Activated B cell treated with CpG ODN at 0.5 μM for 24 hours (primary cell): ENCODE results near the gene IGFBP4. TPM values are rescaled to one million over a fixed set of nuclear protein-coding genes. Genes with fewer than 3 reads are reported as not detected.

Experiments
- ATAC-seq: fragments of 200-7000 bp; cut with Tn5 transposase; one replicate; pipeline ENCODE4 v1.10.0; 2021; ENCODE audit warnings: low read depth, mild to moderate bottlenecking, moderate library complexity
- CTCF ChIA-PET: fragments of 350-600 bp; sonication (Branson Sonifier 250); formaldehyde crosslinking; loops from one replicate; lab custom pipeline; 2021; ENCODE audit warnings: antibody characterized with exemption; lab: Charles Lee
- POLR2A ChIA-PET: fragments of 350-600 bp; sonication (Branson Sonifier 250); formaldehyde crosslinking; loops from one replicate; lab custom pipeline; 2021; ENCODE audit warnings: antibody characterized with exemption; lab: Charles Lee
- DNase-seq: peaks from one replicate; pipeline ENCODE4 v3.0.0; 2022
- H3K27ac Mint-ChIP-seq: one replicate; pipeline ENCODE4 v1.8.0; 2020; ENCODE audit warnings: mixed read lengths
- H3K27me3 Mint-ChIP-seq: one replicate; pipeline ENCODE4 v1.8.0; 2021; ENCODE audit warnings: mixed read lengths
- H3K36me3 Mint-ChIP-seq: one replicate; pipeline ENCODE4 v1.8.0; 2021; ENCODE audit warnings: low read depth, mixed read lengths
- H3K4me1 Mint-ChIP-seq: one replicate; pipeline ENCODE4 v1.8.0; 2021; ENCODE audit warnings: mixed read lengths
- H3K4me3 Mint-ChIP-seq: one replicate; pipeline ENCODE4 v1.8.0; 2020; ENCODE audit warnings: mild to moderate bottlenecking, mixed read lengths
- H3K9me3 Mint-ChIP-seq: one replicate; pipeline ENCODE4 v1.8.0; 2020; ENCODE audit warnings: mixed read lengths
- CTCF ChIP-seq: fragments of 200-600 bp; IDR thresholded peaks from one replicate; pipeline ENCODE4 v1.8.0; 2022; ENCODE audit warnings: antibody characterized with exemption, mild to moderate bottlenecking
- intact Hi-C: fragments of 100-400 bp; cut with micrococcal nuclease; formaldehyde crosslinking; loops from one replicate; pipeline ENCODE4 v1.15.1; 2024
- total RNA-seq: library from RNA; stranded (reverse); gene quantifications from 2 replicates; pipeline ENCODE4 v1.2.3, GENCODE V29; 2022

The IGFBP4 gene
- total RNA-seq, 1 donor from 2014 or later, result 18.0 TPM

GRCh38 chr17:40474419-40475002, 31.3 kb downstream of the IGFBP4 start:
- no peak for ATAC-seq
- H3K4me1 Mint-ChIP-seq, result peaks cover 16% of the 10 kb centered on the region
- POLR2A ChIA-PET, result no interaction called here

GRCh38 chr17:40475234-40475908, 32.1 kb downstream of the IGFBP4 start:
- Mint-ChIP-seq H3K4me3 (no peak overlapping the region), H3K36me3 (no peaks in the 10 kb centered on the region), H3K9me3 (no peaks in the 10 kb centered on the region), H3K27ac (no peak overlapping the region), H3K27me3 (peaks cover 1% of the 10 kb centered on the region), H3K4me1 (peaks cover 25% of the 10 kb centered on the region)
- DNase-seq (no peak), ATAC-seq (no peak)
- intact Hi-C loops, result no loop called here
- ChIA-PET CTCF (interaction anchor here (0.6 to 4.4 kb wide), 11 partner anchors 8 to 152 kb away, joined by 3 to 64 read pairs (median 4); partner anchors contain the start of genes IGFBP4 and TOP2A), POLR2A (interaction anchor here (0.7 to 1.6 kb wide), 6 partner anchors 28 to 140 kb away, joined by 5 to 18 read pairs (median 8); partner anchors contain the start of gene IGFBP4)
- TF ChIP-seq CTCF, result no peak

More at GRCh38 chr17:40474419-40475002, 31.3 kb downstream of the IGFBP4 start:
- intact Hi-C loops, result no loop called here
- Mint-ChIP-seq H3K27ac (no peak overlapping the region), H3K27me3 (peaks cover 7% of the 10 kb centered on the region), H3K4me3 (no peak overlapping the region), H3K36me3 (no peaks in the 10 kb centered on the region), H3K9me3 (no peaks in the 10 kb centered on the region)
- no peak for DNase-seq
- CTCF ChIA-PET, result interaction anchor here (0.9 to 4.4 kb wide), 3 partner anchors 16 to 56 kb away, joined by 3 to 64 read pairs (median 3); no protein-coding TSS in a partner anchor
- TF ChIP-seq CTCF, result no peak

DNA sequence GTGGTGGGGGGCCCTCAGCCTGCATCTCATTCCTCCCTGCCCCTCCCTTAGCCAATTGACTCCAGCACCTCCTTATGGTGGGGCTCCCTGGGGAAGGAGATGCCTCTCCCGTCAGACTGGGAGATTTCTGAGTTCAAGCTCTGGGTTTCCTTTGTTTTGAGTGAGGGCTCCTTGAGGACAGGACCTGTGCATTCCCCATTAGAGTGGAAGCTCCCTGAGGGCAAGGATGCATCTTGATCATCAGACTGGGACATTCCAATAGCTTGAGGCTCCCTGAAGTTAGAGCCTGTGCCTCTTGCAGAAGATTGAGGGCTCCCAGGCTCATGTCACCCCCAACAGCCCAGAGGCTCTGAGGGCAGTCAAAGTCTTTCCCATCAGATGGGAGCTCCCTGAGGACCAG, 34.5 kb downstream of the IGFBP4 start:
- ChIA-PET CTCF (interaction anchor here (4.4 kb wide), 1 partner anchor 53 kb away, joined by 64 read pairs; no protein-coding TSS in a partner anchor), POLR2A (no interaction called here)
- H3K27me3 Mint-ChIP-seq, result no peaks in the 10 kb centered on the region

DNA sequence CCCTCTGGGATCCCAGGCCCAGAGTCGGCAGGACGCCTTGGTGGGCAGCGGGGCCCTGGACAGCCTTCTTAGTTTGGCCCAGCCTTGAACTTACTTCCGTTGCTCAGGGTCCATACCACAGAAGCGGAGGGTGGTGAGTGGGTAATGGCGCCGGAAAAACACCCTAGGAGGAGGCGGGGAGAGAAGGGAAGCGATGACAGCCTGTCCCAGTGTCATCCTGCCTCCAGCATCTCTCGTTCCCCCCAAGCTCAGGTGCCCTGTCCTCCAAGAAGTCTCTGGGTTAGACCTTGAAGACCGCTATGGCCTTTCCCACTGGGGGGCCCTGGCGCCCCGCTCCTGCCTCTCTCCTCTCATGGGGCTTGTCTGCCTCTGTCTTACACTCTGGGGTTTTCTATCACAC, 35.2 kb downstream of the IGFBP4 start:
- CTCF ChIA-PET, result interaction anchor here (4.4 kb wide), 1 partner anchor 52 kb away, joined by 64 read pairs; no protein-coding TSS in a partner anchor
- intact Hi-C loops, result no loop called here
- DNase-seq, result no peak
- Mint-ChIP-seq H3K27me3 (no peaks in the 10 kb centered on the region), H3K27ac (no peak overlapping the region), H3K36me3 (no peaks in the 10 kb centered on the region), H3K4me3 (no peak overlapping the region), H3K4me1 (peaks cover 56% of the 10 kb centered on the region), H3K9me3 (no peaks in the 10 kb centered on the region)
- no peak for TF ChIP-seq CTCF
- ATAC-seq, result no peak
- POLR2A ChIA-PET, result no interaction called here

More for the DNA sequence above, 34.5 kb downstream of the IGFBP4 start:
- DNase-seq (no peak), ATAC-seq (no peak)
- peaks cover 49% of the 10 kb centered on the region for H3K4me1 Mint-ChIP-seq
- no peak overlapping the region for H3K4me3 Mint-ChIP-seq
- no peaks in the 10 kb centered on the region for H3K9me3 Mint-ChIP-seq
- no peak for TF ChIP-seq CTCF
- H3K27ac Mint-ChIP-seq, result no peak overlapping the region
- intact Hi-C loops, result no loop called here
- H3K36me3 Mint-ChIP-seq, result no peaks in the 10 kb centered on the region
